ENCODE data around the gene ZNF322.
"Not testable (repeated sequence)": the region's sequence is repeated elsewhere in the genome, so short reads cannot be mapped to it uniquely, and the experiment has no call there.

Gene ZNF322

GRCh38 chr6:26659042-26659999 lies at the start of gene ZNF322:
ZNF322 (minus strand) TSS chr6:26659746; CDS start chr6:26638553, 21,193 bp downstream.
- peak; percentile 88 for DNase-seq

GRCh38 chr6:26705780-26706179 lies 46.2 kb upstream of the ZNF322 start:
- not testable (repeated sequence) for DNase-seq

- DNase-seq = not testable (repeated sequence)
Observed at GRCh38 chr6:26705352-26705751, 45.8 kb upstream of the ZNF322 start.

GRCh38 chr6:26701023-26701747 lies 41.6 kb upstream of the ZNF322 start:
- not testable (repeated sequence) for DNase-seq

- not testable (repeated sequence) for DNase-seq
Observed at GRCh38 chr6:26697496-26697895, 38.0 kb upstream of the ZNF322 start.

- not testable (repeated sequence) for DNase-seq
Observed at GRCh38 chr6:26689324-26689947, 29.9 kb upstream of the ZNF322 start.

GRCh38 chr6:26682435-26683042 lies 23.0 kb upstream of the ZNF322 start:
- not testable (repeated sequence) for DNase-seq

GRCh38 chr6:26673287-26673686 lies 13.7 kb upstream of the ZNF322 start:
- not testable (repeated sequence) for DNase-seq

- DNase-seq = not testable (repeated sequence)
Observed at GRCh38 chr6:26670558-26670957, 11.0 kb upstream of the ZNF322 start.

GRCh38 chr6:26670003-26670402 lies 10.5 kb upstream of the ZNF322 start:
- DNase-seq = not testable (repeated sequence)

- DNase-seq = no peak
Observed at GRCh38 chr6:26660000-26660361, 435 bp upstream of the ZNF322 start.

GRCh38 chr6:26657256-26657655 lies 2.3 kb downstream of the ZNF322 start:
- DNase-seq = no peak

- DNase-seq = no peak
Observed at GRCh38 chr6:26653007-26653406, 6.5 kb downstream of the ZNF322 start.

GRCh38 chr6:26651133-26651781 lies 8.3 kb downstream of the ZNF322 start:
- no peak for DNase-seq

- DNase-seq = no peak
Observed at GRCh38 chr6:26646074-26646473, 13.5 kb downstream of the ZNF322 start.

- no peak for DNase-seq
Observed at GRCh38 chr6:26640806-26641205, 18.7 kb downstream of the ZNF322 start.

- no peak for DNase-seq
Observed at GRCh38 chr6:26629359-26629758, 30.2 kb downstream of the ZNF322 start.

- DNase-seq = no peak
Observed at GRCh38 chr6:26627843-26628242, 31.7 kb downstream of the ZNF322 start.

GRCh38 chr6:26624557-26624956 lies 35.0 kb downstream of the ZNF322 start:
- no peak for DNase-seq

- no peak for DNase-seq
Observed at GRCh38 chr6:26623339-26623859, 36.1 kb downstream of the ZNF322 start.

GRCh38 chr6:26613689-26614683 lies 45.6 kb downstream of the ZNF322 start:
- DNase-seq = peak; percentile 24

All from activated CD8-positive, alpha-beta memory T cell treated with anti-CD3 and anti-CD28 coated beads, Interleukin-2, amount 50 U/mL, for 4 hours (primary cell).